HG03342 (cell line): ENCODE data around the gene ECM2.
"Not testable (repeated sequence)": the region's sequence is repeated elsewhere in the genome, so short reads cannot be mapped to it uniquely, and the experiment has no call there.

Experiments
- ATAC-seq: cut with Tn5 transposase; IDR thresholded peaks from one replicate; pipeline ENCODE4 v1.9.1; 2021; ENCODE audit warnings: mild to moderate bottlenecking, moderate library complexity; ENCODE audit not compliant: unreplicated experiment

The ECM2 gene

GRCh38 chr9:92535940-92536850 lies at the start of gene ECM2:
Gene ECM2, minus strand, starts transcription at chr9:92535990. Its CDS starts 13,124 bp downstream, at chr9:92522866.
- ATAC-seq: no peak

DNA sequence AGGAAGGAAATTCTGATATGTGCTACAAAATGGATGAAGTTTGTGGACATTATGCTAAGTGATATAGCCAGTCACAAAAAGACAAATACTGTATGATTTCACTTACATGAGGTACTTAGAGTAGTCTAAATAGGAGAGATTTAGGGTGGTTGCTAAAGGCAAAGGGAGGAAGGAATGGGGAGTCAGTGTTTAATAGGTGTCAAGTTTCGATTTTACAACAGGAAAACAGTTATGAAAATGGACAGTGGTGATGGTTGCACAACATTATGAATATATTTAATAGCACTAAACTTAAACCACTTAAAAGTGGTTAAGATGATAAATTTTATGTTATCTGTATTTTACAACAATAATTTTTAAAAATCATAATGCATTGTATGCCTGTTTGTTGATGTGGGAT lies 40.4 kb upstream of the ECM2 start:
- ATAC-seq: no peak

DNA sequence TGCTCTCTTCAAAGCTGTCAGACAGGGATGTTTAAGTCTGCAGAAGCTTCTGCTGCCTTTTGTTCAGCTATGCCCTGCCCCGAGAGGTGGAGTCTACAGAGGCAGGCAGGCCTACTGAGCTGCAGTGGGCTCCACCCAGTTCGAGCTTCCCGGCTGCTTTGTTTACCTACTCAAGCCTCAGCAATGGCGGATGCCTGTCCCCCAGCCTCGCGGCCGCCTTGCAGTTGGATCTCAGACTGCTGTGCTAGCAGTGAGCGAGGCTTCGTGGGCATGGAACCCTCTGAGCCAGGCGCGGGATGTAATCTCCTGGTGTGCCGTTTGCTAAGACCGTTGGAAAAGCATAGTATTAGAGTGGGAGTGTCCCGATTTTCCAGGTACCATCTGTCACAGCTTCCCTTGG lies 37.8 kb upstream of the ECM2 start:
- ATAC-seq: not testable (repeated sequence)

DNA sequence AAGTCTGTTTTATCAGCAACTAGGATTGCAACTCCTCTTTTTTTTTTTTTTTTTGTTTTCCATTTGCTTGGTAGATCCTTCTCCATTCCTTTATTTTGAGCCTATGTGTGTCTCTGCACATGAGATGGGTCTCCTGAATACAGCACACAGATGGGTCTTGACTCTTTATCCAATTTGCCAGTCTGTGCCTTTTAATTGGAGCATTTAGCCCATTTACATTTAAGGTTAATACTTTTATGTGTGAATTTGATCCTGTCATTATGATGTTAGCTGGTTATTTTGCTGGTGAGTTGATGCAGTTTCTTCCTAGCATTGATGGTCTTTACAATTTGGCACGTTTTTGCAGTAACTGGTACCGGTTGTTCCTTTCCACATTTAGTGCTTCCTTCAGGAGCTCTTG lies 36.1 kb upstream of the ECM2 start:
- not testable (repeated sequence) for ATAC-seq

- ATAC-seq: no peak
Measured at GRCh38 chr9:92564982-92565381, 29.2 kb upstream of the ECM2 start.

DNA sequence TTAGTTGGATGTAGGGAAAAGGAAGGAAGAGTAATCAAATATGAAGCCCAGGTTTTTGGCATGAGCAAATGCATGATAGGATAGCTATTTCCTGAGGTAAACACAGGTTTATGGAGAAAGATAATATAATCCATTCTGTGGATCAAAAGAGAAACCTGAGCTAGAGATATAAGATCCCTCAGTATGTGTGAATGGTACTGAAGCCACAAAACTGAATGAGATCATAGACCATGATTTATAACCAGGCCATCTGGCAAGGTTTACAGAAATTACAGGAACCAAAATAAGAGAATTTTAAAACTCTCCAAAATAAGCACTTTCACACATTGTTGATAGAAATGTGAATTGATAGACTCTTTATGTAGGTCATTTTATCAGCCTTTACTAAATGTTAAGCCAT lies 28.7 kb upstream of the ECM2 start:
- ATAC-seq: no peak

GRCh38 chr9:92563116-92564100 lies 27.6 kb upstream of the ECM2 start:
- ATAC-seq: no peak

DNA sequence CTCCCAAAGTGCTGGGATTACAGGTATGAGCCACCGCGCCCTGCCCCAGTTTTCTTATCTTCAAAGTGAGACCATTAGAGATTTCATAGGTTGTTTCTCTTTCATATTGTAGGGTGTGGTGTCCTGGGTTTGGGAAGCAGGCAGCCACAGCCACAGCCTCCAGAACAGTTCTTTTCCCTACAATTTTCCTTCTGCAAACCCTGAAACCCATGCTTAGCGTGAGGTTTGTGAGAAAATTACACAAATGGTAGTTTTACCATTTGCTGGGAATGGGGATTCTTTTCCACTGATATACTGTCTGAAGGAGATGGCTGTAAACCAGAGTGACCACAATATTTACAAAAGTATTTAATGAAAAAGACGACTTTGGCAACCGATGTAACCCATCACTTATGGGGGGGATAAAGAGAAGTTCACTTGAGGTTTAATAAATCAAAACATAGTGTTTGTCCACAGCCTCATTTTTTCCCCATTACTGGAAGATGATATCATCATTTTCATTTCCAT lies 26.7 kb upstream of the ECM2 start:
- no peak for ATAC-seq

GRCh38 chr9:92561374-92562330 lies 25.9 kb upstream of the ECM2 start:
- ATAC-seq: no peak

GRCh38 chr9:92558612-92559374 lies 23.0 kb upstream of the ECM2 start:
- no peak for ATAC-seq

GRCh38 chr9:92550765-92551164 lies 15.0 kb upstream of the ECM2 start:
- ATAC-seq: no peak

GRCh38 chr9:92547356-92547755 lies 11.6 kb upstream of the ECM2 start:
- no peak for ATAC-seq

- ATAC-seq: no peak
Measured at GRCh38 chr9:92545002-92545510, 9.3 kb upstream of the ECM2 start.

DNA sequence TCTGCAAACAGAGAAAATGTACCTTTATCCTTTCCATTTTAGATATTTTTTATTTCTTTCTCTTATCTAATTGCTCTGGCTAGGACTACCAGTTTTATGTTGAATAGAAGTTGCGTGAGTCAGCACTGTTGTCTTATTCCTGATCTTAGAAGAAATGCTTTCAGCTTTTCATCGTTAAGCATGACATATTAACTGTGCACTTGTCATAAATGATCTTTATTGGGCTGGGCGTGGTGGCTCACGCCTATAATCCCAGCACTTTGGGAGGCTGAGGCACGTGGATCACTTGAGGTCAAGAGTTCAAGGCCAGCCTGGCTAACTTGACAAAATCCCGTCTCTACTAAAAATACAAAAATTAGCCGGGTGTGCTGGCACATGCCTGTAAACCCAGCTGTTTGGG lies 8.2 kb upstream of the ECM2 start:
- no peak for ATAC-seq

DNA sequence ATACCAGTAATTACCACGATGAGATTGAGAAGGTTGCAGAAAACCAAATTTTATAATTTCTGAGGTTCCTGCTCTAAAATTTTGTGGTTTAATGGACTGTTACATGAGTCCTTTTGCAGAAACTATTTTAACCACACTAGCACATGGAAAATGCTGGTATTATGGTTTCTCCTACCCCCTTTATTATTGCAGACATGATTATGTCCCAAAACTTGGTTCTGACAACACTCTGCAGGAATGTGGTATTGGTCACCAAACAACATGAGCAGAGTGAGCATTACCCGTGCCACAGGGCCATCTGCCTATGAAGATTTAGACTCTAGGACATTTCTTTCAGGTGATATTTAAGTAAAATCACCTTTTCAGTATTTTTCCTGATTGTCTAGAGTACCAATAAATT lies 2.8 kb upstream of the ECM2 start:
- no peak for ATAC-seq

GRCh38 chr9:92534674-92535073 lies 1.1 kb downstream of the ECM2 start:
- no peak for ATAC-seq

GRCh38 chr9:92534204-92534603 lies 1.6 kb downstream of the ECM2 start:
- no peak for ATAC-seq

DNA sequence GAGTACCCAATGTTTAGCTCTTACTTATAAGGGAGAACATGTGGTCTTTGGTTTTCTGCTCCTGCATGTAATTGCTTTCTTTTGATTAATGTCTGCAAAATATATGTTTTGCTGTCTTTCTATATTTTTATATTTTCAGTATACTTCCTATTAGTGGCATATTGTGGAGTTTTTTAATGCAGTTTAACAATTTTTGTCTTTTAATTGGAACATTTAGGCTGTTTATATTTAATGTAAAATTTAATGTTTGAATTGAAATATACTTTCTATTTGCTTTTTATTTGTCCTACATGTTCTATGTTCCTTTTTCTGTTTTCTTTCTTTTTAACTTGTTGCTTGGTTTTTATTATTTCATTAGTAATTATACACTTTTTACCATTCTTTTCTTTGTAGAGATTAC lies 4.9 kb downstream of the ECM2 start:
- ATAC-seq: no peak

GRCh38 chr9:92529124-92529523 lies 6.7 kb downstream of the ECM2 start:
- ATAC-seq: no peak
